Dermis microvascular lymphatic vessel endothelial cell (primary cell): ENCODE results near the gene PRX. TPM values are rescaled to one million over a fixed set of nuclear protein-coding genes. Genes with fewer than 3 reads are reported as not detected.
"Not testable (repeated sequence)": the region's sequence is repeated elsewhere in the genome, so short reads cannot be mapped to it uniquely, and the experiment has no call there.

Experiments
- DNase-seq, 2 donors: peaks; one replicate each; pipeline versions ENCODE4 v3.0.0 to v3.0.0-alpha.2; 2010; ENCODE audit warnings: low read depth in 2 of 2
- total RNA-seq: library from RNA; depleted of rRNA; stranded (reverse); fragments of >200 nt; gene quantifications from 2 replicates; pipeline ENCODE4 v1.2.1, GENCODE V29; 2014

The PRX gene
- total RNA-seq: 0.90 and 1.5 TPM in 2 replicates

DNA sequence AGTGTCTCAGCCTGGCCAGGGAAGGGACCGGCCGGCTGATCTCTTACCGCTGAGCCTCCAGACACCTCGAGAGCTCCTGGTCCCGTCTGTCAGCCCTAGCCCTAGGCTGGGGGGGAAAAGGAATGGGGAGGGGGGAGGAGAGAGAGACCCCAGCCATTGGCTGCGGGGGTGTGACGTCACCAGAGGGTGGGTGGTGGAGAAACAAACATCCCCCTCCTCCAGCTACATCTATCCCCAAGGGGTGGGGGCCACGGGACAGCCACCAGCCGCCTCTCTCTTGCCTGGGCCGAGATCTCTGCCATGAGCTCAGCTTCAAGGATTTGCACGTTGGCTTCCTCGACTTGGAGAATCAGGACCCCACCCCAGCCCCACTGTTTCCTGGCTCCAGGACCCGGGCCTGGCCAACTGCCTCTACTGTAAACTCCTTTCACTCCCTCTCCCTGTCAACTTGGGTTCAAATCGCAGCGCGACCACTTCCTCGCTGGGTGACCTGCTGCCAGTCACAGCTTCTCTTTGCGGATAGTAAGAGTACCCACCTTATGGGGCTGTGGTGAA lies at the start of gene PRX:
Gene PRX (minus strand): TSS at position 88 of the 555 bp plus-strand sequence. CDS start 5,446 bp downstream, outside the sequence.
- DNase-seq: no peak

DNA sequence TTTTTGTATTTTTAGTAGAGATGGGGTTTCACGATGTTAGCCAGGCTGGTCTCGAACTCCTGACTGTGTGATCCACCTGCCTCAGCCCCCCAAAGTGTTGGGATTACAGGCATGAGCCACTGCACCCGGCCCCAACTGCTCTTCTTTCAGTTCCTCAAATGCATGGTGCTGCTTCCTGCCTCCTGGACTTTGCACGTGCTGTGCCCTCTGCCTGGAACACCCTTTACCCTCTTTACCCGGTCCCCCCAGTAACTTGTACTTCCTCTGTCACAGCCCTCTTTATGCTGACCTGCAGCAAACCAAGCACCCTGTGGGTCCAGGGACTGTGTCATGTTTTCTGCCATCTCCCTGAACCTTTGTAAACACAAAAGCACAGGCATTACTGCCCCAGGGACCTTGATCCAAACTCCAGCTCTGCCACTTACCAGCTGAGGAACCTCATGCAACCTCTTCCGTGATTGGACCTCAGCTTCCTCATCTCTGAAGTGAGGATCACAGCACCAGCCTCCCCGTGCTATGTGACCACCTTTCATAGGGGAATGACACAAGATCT lies 48.6 kb upstream of the PRX start:
- DNase-seq: no peak

DNA sequence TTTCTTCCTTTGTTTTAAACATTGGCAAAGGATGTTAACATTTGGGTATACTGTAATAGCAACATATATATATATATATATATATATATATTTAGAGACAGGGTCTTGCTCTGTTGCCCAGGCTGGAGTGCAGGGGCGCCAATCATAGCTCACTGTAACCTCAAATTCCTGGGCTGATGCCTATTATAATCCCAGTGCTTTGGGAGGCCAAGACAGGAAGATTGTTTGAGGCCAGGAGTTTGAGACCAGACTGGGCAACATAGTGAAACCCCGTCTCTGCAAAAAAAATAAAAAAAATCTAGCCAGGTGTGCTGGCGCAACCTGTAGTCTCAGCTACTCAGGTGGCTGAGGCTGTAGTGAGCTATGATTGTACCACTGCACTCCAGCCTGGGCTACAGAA lies 47.0 kb upstream of the PRX start:
- no peak for DNase-seq

GRCh38 chr19:40458597-40458974 lies 45.4 kb upstream of the PRX start:
- no peak for DNase-seq

- DNase-seq: no peak
Observed at GRCh38 chr19:40457953-40458596, 44.9 kb upstream of the PRX start.

- no peak for DNase-seq
Observed at GRCh38 chr19:40457048-40457447, 43.9 kb upstream of the PRX start.

- not testable (repeated sequence) for DNase-seq
Observed at GRCh38 chr19:40453943-40454342, 40.8 kb upstream of the PRX start.

GRCh38 chr19:40453151-40453735 lies 40.1 kb upstream of the PRX start:
- DNase-seq: no peak

GRCh38 chr19:40452016-40452415 lies 38.8 kb upstream of the PRX start:
- no peak for DNase-seq

DNA sequence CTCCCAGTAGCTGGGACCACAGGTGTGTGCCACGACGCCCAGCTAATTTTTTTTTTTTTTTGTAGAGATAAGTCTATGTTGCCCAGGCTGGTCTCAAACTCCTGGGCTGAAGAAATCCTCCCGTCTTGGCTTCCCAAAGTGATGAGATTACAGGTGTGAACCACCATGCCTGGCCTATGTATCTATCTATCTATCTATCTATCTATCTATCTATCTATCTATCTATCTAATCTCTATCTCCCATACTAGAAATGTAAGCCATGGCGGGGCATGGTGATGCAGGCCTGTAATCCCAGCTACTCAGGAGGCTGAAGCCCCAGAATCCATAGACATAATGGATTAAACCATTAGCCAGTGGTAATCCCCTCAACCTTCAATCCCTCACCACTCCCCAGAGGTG lies 37.5 kb upstream of the PRX start:
- DNase-seq: no peak

DNA sequence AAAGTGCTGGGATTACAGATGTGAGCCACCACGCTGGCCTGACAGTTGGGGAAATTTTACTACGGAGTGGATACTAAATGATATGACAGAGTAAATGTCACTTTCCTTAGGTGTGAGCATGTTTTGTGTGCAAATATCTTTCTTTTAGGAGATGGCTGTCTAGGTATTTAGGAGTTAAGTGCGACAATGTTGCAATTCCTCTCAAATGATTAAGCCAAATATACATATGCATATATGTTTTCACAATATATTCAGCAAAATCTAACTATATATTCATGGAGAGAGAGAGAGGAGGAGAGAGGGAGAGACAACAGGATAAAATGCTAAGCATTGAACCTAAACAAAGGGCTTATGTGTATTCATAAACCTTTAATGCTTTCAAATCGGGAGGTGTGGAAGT lies 36.3 kb upstream of the PRX start:
- no peak for DNase-seq

- DNase-seq: no peak
Observed at GRCh38 chr19:40446263-40446784, 33.1 kb upstream of the PRX start.

DNA sequence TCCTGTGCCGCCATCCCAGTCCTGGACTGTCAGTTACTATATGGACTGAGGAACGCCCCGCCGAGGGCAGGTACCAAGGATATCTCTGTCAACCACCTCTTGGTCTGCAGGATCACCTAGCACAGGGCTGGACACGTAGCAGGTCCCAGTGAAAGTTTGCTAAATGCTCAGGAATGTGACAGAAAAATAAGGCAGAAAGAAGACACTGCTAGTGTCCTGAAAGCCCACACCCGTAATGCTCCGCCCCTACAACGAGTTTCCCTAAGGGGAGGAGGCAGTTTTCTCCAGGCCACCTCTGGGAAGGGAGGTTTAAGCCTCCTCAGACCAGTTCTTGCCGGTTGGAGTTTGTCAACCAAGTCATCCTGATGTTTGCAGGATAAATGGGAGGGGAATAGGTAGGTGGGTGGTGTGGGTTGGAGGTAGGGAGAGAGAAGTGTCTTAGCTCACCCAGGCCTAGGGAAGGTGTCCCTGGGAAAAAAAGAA lies 32.6 kb upstream of the PRX start:
- DNase-seq: no peak

- no peak for DNase-seq
Observed at GRCh38 chr19:40444825-40445312, 31.7 kb upstream of the PRX start.

- peak; percentile 81 to 97 for DNase-seq
Observed at GRCh38 chr19:40444000-40444824, 31.0 kb upstream of the PRX start, which contains the start of gene SERTAD3. Gene SERTAD3, minus strand, starts transcription at chr19:40444335. Its CDS starts 2,255 bp downstream, at chr19:40442080.

- peak; percentile 99 to 100 for DNase-seq
Observed at GRCh38 chr19:40443131-40443999, 30.2 kb upstream of the PRX start.

- no peak for DNase-seq
Observed at GRCh38 chr19:40442328-40443130, 29.4 kb upstream of the PRX start.

GRCh38 chr19:40441719-40442253 lies 28.6 kb upstream of the PRX start:
- DNase-seq: no peak

DNA sequence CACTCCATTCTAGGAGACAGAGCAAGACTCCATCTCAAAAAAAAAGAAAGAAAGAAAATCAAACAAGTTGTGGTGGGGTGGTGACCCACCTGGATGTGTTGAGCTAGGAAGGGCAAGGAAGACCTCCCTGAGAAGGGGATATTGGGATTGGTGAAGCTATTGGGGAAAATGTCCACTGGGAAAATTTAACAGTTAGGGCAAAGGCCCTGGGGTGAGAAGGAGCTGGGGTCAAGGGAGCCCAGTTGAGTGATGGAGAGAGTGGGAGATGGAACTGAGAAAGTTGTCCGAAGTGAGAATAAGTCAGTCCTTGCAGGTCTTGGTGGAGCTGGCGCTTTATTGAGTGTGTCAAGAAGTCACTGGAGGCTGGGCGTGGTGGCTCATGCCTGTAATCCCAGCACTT lies 25.1 kb upstream of the PRX start:
- DNase-seq: no peak
